Myocyte (in vitro differentiated cells): Measurements from ENCODE around the gene BLTP3A. TPM values are rescaled to one million over a fixed set of nuclear protein-coding genes. Genes with fewer than 3 reads are reported as not detected.
"Not testable (repeated sequence)": the region's sequence is repeated elsewhere in the genome, so short reads cannot be mapped to it uniquely, and the experiment has no call there.

Source experiments
- DNase-seq: peaks from one replicate; pipeline ENCODE4 v3.0.0-alpha.2; 2012; ENCODE audit warnings: low read depth
- total RNA-seq: library from RNA; depleted of rRNA; stranded (reverse); fragments of >200 nt; gene quantifications from 2 replicates; pipeline ENCODE4 v1.2.3, GENCODE V29; 2014

Gene BLTP3A
- total RNA-seq, 1 donor from 2014 or later = 7.2 TPM

GRCh38 chr6:34788111-34788510 is 3.8 kb upstream of the BLTP3A start:
- no peak for DNase-seq

GRCh38 chr6:34791164-34791700 is 651 bp upstream of the BLTP3A start:
- DNase-seq = peak; percentile 47

DNA sequence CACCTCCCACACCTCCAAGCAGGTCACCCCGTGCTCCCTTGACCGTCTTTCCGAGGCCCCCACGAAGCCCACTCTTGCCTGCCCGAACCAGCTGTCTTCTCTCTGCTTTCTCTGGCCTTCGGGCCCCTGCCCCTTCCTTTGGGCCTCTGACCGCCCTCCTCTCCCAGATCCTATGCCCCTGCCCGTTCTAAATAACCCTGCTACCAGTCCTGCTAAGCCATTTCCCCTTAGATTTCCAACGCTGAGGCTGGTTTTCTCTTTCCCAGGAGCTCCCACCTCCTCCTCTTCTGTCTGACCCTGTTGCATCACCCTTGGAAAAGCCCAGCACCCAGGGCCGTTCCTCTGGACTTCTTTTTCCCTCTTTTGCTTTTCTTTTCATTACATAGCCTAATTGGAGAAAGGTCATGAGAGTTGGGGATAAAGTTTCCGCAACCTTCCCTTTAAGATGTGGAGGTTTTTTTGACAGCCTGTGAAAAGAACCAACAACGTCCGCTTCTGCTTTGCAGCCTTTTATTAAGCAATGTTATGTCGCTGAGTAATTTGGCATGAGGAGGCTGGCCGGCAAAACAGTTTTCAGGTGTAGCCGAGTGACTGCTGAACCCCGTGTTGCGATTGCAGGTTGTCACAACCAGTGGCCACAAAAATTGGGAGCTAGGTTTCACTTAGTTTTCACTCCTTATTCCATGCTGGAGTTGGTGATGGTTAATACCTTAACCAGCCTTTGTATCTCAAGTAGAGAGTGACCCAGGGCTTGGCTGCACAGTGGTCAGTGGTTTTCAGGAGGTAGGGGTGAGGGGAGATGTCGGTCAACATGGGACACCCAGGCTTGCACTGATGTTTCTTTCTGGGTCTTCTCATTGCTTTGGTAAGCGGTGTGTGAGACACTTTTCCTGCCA is 970 bp downstream of the BLTP3A start:
- DNase-seq = peak; percentile 32

DNA sequence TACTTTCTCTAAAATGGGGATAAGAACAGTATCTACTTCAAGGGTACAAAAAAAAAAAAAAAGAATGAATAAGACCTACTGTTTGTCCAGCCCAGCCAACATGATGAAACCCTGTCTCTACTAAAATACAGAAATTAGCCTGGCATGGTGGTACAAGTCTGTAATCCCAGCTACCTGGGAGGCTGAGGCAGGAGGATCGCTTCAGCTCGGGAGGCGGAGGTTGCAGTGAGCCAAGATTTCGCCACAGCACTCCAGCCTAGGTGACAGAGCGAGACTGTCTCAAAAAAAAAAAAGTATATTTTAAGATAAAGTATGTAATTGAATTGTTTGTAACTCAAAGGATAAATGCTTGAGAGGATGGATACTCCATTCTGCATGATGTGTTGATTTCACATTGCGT is 2.0 kb downstream of the BLTP3A start:
- DNase-seq = no peak

DNA sequence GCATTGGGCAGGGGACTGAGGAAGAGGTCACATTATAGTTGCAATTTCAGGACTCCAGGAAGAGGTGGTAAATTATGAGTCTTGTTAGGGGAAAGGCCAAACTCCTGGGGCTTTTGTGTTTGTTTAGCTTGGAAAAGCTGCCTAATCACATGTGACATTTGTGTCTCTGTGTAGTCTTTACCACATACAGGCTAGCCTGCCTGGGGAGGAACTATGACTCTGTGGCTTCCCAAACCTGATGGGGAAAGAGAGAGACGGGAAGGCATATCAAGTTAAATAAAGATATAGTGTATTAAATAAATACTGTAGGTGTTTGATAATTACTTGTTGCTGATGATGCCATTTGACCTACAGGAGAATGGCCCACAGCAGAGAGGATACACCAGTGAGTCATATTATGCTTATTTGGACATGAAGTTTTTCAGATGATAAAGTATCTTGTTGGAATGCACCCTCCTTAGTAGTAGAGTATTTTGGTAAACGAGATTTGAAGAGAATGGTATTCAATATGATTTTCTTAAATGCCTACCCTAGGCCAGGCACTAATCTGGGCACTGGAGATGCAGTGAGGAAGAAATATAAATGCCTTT is 4.0 kb downstream of the BLTP3A start:
- DNase-seq = no peak

- DNase-seq = no peak
Observed at GRCh38 chr6:34798057-34798456, 6.2 kb downstream of the BLTP3A start.

DNA sequence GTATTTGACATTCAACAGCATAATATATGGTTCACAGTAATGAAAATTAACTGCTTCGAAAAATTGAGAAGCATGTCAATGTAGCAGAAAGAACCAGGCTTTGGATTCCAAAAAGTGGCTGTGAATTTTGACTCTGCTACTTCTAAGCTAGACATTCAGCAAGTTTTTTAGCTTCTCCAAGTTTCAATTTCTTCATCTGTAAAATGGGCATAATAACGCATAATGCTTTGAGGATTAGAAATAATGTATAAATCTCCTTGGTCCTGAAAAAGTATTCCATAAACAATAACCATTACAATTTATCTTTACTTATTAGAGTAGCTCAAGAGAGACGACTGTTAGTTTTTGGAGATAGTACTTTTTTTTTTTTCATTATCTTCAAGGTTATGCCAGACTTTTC is 7.7 kb downstream of the BLTP3A start:
- no peak for DNase-seq

DNA sequence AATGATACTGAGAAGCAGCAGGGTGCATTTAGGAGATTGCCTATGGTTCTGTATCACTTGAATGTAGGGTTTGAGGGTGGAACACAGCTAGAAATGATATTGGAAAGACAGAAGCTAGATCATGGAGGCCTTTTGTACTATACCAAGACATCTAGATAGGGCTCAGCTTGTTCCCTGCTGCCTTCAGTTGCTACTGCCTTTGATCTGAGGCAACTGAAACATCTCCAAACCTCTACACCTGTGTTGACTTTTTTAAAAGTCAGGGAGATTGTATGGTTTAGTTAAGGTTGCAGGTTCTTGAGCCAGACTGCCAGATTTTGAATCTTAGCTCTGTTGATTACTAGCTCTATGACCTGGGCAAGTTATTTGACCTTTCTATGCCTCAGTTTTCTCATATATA is 12.7 kb downstream of the BLTP3A start:
- no peak for DNase-seq

DNA sequence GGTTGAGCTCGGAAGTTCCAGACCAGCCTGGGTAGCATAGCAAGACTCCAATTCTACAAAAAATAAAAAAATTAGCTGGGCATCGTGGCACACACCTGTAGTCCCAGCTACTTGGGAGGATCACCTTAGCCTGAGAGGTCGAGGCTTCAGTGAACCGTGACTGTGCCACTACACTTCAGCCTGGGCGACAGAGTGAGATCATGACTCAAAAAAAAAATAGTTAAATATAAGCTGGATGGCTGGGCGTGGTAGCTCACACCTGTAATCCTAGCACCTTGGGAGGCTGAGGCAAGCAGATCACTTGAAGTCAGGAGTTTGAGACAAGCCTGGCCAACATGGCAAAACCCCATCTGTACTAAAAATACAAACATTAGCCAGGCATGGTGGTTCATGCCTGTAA is 13.2 kb downstream of the BLTP3A start:
- not testable (repeated sequence) for DNase-seq

DNA sequence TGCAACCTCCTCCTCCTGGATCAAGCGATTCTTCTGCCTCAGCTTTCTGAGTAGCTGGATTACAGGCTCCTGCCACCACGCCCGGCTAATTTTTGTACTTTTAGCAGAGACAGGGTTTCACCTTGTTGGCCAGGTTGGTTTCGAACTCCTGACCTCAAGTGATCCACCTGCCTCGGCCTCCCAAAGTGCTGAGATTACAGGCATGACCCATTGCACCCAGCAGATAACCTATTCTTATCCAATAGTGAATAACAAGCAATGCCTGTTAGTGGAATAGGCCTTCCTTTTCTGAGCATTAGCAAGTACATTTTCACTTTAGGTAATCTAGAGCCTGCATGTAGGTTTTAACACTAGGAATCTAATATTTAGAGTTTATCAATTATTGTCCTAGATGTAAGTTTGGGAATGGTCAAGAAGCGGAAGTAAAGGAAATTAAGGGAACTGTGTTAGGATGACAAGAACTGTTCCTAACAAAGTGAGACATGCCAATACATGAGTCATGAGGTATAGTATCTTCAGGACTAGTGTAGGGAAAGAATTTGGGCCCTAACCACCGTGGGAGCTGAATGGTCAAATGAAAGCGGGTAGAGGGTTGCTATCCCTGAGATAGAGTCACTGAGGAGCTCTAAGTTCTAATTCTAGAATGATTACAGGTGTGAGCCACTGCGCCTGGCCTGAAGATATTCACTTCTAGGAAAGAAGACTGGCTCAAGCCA is 15.0 kb downstream of the BLTP3A start:
- DNase-seq = peak; percentile 41

GRCh38 chr6:34808473-34808872 is 16.6 kb downstream of the BLTP3A start:
- not testable (repeated sequence) for DNase-seq

DNA sequence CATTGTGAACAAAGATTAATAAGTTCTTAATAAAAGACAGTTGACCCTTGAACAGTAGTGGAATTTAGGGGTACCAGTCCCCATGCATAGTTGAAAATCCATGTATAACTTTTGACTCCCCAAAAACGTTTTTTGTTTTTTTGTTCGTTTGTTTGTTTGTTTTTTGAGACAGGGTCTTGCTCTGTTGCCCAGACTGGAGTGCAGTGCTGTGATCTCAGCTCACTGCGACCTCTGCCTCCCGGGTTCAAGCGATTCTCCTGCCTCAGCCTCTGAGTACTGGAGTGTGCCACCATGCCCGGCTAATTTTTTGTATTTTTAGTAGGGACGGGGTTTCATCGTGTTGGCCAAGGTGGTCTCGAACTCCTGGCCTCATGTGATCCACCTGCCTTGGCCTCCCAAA is 17.5 kb downstream of the BLTP3A start:
- not testable (repeated sequence) for DNase-seq

GRCh38 chr6:34810017-34810882 is 18.4 kb downstream of the BLTP3A start:
- no peak for DNase-seq

DNA sequence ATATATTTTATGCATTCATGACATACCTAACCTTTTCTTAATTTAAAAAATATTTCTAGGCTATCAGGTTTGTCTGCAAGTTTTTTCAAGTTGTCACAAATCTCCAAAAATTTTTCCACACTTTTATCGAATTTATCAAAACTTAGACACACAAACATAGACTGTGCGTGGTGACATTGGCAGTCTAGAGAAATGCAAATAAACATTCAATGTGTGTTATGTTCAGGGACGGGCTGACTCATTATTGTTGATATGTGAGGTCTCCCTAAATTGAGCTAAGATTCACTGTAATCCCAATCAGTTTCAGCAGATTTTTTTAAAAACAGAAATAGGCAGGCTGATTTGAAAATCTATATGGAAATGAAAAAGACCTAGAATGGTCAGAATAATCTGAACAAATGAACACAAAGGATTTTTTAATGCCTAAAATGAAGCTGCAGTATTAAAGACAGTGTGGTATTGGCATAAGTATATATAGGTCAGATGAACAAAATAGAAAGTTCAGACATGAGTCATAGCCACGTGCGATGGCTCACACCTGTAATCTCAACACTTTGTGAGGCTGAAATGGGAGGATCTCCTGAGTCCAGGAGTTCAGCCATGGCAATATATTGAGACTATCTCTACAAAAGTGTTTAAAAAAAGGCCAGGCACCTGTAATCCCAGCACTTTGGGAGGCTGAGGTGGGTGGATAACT is 19.2 kb downstream of the BLTP3A start:
- DNase-seq = no peak

- no peak for DNase-seq
Observed at GRCh38 chr6:34813028-34813713, 21.3 kb downstream of the BLTP3A start.

DNA sequence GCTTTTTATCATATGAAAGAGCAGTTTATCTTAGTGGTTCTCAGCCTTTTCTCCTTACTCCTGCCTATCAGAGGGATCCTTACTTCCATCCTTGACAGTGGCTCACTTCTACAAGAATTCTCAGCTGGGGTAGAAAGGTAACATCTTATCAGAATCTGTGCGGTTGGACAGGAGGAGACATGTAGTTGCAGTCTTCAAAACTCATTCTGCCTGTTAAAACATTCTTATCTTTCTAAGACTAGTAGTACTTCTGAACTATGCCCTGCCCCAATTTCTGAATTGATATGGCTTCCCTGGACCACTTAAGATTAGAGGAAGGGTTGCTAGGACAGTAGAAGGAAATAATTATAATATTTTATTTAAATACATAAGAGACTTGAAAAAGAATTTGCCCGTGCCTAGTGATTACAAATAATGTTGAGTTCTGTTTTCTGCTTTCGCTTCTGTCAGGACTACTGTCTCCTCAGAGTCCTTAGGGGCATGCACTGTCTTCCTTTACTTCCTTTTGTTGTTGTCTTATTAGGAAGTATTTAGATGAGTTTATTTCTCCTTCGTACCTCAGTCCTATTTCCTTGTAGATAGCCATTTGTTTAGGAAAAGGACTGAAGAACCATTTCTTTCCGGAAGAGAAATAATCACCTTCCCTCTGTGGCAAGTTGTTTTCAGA is 24.9 kb downstream of the BLTP3A start:
- no peak for DNase-seq

GRCh38 chr6:34817446-34817845 is 25.6 kb downstream of the BLTP3A start:
- peak; percentile 33 for DNase-seq

DNA sequence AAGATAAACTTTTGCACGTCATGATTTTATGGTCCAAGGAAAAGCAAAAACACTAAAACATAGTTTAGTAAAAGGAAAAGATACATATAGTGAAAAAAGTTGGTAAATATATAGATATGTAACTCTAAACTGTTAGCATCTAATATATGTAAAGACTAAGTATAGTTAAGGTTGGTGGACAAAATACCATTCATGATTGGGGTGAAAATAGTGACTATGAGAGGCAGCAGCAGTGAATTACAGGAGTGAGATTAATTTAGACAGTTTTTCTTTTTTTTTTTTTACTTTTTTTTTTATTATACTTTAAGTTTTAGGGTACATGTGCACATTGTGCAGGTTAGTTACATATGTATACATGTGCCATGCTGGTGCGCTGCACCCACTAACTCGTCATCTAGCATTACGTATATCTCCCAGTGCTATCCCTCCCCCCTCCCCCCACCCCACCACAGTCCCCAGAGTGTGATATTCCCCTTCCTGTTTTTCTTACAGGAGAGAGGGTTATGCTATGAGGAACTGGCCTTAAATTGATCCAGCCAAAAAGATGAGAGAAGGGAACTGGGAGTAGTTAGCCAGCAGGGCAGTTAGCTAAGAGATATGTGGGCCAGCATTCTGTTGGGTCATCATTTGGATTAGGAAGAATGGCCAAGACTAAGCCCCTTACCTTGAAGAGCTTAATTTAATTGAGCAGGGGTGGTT is 27.1 kb downstream of the BLTP3A start:
- DNase-seq = not testable (repeated sequence)
